Measurements from ENCODE around the gene SNRPA.
"Not testable (repeated sequence)": the region's sequence is repeated elsewhere in the genome, so short reads cannot be mapped to it uniquely, and the experiment has no call there.

Gene SNRPA

DNA sequence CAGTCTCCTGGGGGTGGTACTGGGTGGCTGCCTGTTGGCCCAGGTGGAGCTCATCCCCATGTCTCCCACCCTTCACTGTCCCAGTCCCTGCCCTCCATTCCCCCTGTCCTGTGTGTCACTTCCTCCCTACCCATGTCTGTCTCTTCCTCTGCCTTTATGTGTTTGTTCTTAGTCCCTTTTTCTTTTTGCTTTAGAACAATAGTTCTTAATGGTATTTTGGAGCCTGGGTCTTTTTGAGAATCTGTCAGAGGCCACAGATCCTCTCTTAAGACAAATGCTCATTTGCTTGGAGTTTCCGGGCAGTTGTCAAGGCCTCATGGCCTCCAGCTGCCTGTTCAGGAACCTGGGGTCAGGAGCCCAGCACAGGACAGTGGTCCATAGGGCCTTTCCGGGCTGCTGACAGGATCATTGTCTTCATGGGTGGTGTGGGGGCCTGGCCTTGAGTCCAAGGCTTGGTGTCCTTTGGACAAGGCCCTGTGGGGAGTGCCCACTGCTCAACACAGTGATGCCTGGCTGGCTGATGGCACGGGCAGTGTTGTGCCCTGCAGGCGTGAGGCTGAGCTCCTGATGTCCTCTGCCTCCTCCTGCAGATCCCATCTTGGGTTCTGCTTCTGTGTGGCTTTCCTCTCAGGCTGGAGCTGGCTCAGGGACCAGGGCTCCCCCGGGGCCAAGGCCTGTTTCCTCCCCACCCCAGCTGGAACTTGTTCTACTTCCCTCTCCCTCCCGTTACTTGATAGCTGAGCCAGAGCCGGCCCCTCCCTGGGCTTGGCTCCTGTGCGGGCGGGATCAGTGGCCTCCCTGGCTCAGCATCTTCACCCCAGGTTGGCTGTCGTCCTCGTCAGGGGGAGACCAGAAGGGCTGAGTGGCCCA lies 51.5 kb downstream of the SNRPA start:
- DNase-seq (ENCODE audit: low spot score): peak; percentile 32

DNA sequence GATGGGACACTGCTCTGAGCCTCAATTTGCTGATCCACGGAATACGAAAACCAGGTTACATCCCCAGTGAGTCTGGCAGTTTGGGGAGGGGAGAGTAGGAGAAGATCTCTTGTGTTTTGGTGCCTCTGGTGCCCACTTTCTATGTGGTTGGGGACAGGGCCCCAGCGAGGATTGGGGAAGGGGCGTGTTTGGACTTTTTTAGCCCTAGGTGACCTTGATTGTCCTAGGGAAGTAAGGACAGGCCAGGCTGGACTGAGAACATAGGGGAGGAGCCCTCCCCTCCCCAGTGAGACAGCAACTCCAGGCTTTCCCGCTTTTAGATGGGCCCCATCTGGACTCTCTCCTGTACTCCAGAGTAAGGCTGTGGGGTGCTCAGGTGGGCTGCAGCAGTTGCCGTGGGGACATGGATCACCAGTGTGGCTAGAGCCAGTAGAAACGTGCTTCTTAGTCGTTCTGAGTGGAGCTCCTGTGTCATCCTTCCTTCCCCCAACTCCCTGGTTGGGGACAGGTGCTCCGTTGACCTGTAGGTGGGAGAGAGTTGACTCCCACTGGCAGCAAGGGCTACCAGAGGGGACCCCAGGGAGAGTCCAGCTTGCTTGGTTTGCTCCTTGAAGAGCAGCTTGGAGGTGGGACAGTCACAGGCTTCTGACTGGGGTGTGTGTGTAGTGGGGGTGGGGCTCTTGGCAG lies 52.3 kb downstream of the SNRPA start:
- DNase-seq (ENCODE audit: low spot score): no peak

DNA sequence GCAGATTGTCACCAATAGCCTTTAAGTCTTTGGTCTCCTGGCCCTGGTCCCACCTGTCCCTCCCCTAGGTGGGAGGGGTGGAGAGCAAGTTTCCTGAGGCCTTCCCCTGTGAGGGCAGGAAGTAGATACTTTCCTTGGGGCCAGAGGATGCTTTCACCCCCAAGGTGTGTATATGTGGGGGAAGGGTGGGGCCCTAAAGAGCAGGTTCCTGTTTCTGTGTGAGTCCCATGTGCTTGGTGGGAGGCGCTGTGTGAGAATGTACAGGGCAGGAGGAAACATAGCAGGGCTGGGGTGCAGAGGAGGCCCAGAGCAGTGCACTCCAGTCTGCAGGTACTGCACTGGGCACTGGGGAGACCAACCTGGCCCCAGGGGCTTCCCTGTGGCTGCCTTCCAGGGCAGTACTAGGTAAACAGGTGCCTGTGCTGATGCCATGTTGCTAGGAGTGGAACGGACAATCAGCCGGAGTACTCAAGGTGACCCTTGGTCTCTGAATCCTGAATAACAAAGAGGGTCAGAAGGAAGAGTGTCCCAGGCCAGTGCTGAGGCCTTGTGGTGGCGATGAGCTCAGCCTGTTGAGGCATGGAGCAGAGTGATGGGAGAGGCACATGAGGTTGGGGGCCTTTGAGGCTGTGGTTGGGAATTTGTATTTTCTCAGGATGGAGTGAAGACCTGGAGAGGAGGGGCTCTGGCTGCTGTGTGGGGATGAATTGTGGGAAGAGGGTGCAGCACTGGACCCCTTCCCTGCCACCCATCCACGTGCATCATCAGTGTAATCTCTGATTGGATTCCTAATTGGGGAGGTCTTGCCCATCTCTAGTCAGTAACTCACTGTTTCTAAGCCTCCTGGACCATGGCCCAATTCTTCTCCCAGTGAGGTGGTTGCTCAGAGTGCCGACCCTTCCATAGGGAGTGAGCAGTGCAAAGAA lies 53.1 kb downstream of the SNRPA start:
- no peak for DNase-seq (ENCODE audit: low spot score)

DNA sequence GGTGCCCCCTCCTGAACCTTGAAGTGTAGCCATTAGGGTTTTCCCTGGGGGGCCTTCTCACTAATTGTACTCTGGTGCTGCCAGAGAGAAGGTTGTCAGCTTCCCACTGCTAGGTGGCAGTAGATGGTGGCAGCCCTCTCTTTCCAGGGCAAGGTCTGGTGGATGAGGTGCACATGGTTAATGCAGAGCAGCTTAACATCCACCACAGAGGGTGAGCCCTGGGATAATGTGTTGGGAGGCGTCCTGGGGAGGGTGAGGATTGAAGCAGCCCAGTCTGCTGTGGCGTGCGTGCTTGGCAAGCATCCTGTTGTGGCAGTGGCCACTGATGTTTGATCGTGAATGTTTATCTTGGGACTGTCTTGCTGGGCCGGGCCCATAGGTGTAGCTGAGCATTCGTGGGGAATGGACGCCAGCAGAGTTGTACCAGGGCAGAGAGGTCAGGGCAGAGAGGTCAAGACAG lies 53.8 kb downstream of the SNRPA start:
- no peak for DNase-seq (ENCODE audit: low spot score)

DNA sequence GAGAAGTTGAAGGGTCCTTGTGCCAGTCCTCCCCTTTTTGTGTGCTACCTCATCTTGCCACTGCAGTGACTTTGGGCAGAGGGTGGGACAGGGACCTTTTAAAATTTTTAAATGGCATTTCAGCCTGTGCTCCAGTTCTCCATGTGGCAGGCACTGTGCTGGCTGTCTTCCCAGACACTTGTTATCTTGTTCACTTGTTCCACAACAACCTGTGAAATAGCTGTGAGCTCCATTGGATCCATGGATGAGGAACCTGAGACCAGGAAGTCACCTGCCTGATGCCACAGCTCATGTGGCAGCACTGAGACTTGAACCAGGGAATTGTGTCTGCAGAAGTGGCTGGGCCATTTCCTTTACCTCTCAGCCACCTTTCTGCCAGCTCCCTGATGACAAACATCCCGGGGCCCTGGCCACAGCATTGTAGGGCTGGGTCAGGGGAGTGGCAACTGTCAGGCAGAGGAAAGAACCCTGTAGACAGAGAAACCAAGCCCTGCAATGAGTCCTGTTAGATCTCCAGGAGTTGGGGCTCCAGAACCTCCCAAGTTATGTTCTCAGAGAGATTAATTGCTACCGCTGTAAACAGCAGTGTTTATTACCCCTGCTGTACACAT lies 54.4 kb downstream of the SNRPA start:
- no peak for DNase-seq (ENCODE audit: low spot score)

DNA sequence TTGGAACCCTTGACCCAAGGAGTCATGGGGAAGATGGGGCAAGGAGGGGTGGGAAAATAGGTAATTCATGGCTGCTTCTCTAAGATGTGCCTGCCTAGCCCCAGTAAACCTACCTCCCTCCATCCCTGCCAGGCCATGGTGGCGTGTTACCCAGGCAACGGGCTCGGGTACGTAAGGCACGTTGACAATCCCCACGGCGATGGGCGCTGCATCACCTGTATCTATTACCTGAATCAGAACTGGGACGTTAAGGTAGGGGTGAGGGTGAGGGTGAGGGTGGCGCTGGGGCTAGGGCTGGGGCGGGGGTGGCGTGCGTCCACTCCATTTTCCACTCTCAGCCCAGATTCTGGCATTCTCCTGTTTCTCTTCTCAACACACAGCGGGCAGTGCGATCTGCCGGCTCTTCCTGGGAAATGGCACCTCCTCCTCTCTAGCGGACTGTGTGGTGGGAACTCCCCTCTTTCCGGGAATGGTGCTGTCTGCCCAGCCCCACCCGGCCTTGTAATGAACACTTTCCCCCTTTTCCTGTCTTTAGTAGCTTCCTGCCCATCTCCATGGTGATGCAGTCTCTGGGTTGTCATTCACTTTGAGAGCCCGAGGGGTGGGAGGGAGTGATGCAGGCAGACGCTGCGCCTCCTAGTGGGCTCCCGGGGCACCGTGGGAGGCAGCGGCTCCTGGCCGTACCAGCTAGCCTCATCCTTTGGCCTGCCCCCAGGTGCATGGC lies 55.6 kb downstream of the SNRPA start:
- DNase-seq (ENCODE audit: low spot score): peak; percentile 93

DNA sequence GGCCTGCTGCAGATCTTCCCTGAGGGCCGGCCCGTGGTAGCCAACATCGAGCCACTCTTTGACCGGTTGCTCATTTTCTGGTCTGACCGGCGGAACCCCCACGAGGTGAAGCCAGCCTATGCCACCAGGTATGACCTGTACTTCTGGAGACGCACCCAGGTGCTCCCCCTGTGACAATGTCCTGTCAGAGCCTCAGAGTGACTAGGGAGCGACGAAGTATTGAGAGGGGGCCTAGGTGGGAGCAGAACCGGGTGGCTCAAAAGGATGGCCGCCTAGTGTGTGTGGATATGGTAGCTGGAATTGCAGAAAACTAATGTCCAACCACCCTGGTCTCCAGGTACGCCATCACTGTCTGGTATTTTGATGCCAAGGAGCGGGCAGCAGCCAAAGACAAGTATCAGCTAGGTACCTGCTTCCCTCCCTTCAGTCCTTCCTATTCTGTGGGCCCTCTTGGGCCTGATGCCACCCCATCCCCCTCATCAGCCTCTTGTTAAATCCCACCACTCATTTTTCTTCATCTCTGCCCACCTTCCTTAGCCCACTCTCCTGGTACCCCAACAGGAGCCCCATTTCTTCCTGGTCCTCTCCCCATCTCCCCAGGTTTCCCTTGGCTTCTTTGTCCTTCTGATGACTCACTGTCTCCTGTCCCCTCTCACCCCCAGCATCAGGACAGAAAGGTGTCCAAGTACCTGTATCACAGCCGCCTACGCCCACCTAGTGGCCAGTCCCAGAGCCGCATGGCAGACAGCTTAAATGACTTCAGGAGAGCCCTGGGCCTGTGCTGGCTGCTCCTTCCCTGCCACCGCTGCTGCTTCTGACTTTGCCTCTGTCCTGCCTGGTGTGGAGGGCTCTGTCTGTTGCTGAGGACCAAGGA lies 56.4 kb downstream of the SNRPA start:
- no peak for DNase-seq (ENCODE audit: low spot score)

DNA sequence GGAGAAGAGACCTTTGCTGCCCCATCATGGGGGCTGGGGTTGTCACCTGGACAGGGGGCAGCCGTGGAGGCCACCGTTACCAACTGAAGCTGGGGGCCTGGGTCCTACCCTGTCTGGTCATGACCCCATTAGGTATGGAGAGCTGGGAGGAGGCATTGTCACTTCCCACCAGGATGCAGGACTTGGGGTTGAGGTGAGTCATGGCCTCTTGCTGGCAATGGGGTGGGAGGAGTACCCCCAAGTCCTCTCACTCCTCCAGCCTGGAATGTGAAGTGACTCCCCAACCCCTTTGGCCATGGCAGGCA lies 57.0 kb downstream of the SNRPA start:
- no peak for DNase-seq (ENCODE audit: low spot score)

DNA sequence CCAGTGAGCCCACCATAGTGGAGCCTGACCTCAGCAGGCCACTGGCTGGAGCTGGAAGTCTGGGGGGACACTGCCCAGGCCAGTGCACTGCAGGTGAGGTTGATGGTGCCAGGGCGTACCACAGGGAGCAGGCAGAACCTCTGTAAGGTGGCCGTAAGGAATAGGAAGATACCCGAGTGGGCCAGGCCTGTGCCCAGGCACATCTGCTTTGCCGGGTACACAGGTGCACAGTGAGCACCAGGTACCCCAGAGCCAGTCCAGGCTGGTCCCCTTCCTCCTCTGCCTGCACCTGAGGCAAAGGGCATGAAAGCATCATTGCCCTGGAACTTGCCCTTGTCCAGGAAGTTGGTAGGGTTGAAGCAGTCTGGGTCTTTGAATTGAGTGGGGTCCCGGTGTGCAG lies 57.5 kb downstream of the SNRPA start:
- no peak for DNase-seq (ENCODE audit: low spot score)

DNA sequence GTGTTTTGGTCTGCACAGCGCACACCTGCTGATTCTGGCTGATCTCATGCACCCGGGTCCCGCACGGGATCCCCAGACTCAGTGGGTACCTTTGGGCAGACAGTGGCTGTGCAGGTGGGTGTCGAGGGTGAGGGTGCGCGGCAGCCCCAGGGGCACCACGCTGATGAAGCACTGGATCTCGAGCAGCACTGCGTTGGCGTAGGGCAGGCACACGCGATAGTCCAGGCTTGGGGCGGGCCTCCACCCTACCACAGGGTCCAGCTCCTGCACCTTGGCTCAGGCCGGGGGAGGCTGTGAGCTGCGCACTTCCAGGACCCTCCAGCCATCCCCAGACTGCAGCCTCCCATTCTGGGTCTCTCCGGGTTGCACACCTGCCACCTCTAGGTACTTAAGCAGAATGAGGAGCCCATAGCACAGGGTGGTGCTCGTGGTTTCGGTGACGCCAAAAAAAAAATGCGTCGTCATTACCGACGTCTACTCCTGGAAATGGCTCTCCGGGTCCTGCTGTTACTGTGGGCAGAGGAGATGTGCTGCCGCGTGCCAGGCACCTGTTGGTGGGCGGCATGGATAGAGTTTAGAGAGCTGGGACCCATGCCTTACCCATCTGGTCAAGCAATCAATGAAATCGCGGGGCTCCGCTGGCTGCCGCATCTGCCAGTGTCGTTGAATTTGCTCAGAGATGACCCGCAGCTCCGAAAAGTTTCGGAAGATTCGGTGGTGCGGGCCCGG lies 58.5 kb downstream of the SNRPA start:
- no peak for DNase-seq (ENCODE audit: low spot score)

DNA sequence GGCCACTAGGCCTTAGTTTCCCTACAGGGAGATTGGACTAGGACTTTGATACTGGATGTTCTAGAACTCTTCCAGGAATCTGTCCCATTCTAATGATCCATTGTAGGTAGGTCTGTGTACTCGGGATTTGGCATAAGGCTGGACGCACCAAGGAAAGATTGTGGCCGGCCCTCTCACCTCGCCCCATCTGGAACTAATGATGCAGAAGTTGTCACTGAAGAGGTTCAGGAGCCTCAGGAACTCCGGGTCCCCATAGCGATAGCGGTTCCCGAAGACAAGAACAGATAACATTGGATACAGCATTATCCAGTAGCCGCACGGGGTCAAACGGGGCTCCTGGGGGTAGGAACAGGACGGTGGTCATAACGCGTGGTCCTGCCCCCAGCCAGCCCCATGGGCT lies 59.2 kb downstream of the SNRPA start:
- DNase-seq (ENCODE audit: low spot score): no peak

DNA sequence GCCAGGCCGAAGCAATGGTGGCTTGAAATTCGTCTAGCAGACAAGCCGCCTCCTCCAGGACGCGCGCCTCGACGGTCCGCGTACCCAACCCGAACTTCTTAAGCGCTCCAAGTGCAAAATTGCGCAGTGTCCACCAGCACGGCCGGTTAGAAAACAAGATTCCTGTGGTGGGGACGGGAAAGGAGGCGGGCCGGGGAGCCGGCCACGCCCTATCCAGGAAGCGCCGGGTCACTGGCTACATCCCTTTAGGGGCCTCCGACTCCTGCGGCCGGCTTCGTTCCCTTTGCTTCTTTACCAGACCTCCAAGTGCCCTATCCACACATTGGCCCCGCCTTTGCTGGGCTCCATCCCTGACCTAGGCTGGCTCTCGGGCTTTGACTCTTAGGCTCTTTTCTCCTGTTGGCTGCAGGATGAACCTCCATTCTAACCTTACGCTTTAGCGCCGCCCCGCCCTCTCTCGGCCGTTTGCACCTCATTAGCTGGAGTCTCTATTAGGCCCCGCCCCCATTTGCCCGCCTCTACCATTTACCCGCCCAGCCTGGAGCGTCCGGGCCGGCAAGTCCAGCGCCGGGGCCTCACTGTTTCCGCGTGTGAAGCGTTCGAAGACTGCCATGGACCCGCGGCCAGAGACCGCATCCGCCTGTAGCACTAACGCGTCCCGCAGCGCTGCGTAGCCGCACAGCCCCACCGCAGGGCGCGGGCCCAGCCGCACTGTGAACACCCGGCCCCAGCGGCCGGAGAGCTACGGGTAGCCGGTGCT lies 59.8 kb downstream of the SNRPA start:
- peak; percentile 64 for DNase-seq (ENCODE audit: low spot score)

DNA sequence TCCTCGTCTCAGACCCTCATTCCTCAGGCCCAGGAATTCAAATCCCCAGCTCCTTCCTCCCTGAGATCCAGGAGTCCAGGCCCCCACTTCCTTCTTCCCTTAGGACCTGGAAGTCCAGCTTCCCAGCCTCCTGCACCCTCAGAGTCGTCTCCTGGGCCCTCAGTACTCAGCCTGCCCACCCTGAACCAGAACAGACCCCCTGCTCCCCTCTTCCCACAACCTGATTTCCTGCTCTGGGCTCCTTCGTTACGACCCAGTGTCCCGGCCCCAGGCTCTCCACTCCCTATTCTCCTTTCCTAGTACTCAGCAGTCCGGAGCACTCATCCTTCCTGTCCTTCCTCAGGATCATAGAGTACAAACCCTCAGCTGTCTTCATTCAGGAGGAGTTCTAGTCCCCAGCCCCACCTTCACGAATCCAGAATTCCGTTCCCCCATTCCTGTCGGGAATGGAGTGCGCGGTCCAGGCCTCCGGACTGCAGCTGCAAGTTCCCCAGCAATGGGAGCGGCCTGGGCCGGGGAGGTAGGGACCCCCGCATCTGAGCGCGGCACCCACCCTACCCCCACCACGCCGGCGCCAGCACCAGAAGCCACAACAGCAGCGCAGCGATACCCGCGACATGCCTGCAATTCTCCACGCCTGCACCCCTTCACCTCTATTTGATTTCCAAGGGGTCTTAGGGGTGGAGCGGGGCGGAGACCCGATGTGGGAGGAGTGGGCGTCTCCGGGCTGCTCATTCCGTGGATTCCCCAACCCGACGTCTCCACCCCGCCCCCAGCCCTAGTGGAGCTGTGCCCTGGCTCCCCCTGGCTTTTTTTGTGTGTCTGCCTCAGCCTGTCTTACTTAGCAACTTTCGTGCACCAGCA lies 60.7 kb downstream of the SNRPA start:
- DNase-seq (ENCODE audit: low spot score): no peak

DNA sequence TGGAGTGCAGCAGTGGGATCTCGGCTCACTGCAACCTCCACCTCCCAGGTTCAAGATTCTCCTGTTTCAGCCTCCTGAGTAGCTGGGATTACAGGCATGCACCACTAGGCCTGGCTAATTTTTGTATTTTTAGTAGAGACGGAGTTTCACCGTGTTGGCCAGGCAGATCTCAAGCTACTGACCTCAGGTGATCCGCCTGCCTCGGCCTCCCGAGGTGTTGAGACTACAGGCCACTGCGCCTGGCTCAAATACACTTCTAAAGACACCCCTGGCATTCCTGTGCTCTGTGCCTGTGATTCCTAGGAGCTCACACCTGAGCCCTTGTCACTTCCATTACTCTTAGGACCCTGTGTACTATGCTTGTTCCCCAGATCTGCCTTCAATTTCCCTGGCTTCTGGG lies 61.6 kb downstream of the SNRPA start:
- not testable (repeated sequence) for DNase-seq (ENCODE audit: low spot score)

DNA sequence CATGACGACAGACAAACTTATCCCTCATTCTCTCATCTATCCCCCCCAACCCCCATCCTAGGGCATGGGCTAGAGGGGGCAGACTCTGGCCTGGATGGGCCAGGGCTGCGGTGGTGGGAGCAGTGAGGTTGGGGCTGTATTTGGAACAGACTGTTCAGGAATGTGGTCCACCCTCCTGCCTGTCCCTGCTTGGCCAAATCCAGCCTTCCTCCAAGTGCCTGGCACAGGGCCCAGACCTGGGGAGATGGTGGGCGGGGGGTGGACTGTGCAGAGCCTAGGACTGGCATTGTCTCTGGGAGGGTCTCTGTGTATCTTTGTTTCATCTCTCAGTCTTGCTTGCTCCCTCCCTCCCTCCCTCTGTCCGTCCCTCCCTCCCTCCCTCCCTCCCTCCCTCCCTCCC lies 62.2 kb downstream of the SNRPA start:
- DNase-seq (ENCODE audit: low spot score): no peak

All from GM03348 (cell line).